GM13977 (cell line): ENCODE results near the gene IZUMO4.

Source experiments
- DNase-seq: peaks from one replicate; pipeline ENCODE4 v3.0.0; 2012; ENCODE audit warnings: low spot score
- CTCF ChIP-seq: IDR thresholded peaks from 2 replicates; pipeline ENCODE4 v1.5.1; 2012; ENCODE audit warnings: mild to moderate bottlenecking, control low read depth; ENCODE audit not compliant: insufficient read depth; ENCODE audit errors: extremely low read depth, missing control alignments
- in situ Hi-C: fragments of 300-500 bp; cut with MboI; formaldehyde crosslinking; loops from one replicate; pipeline ENCODE4 v1.12.0; 2022; ENCODE audit warnings: low sequenced_read_pairs, low pct_unique_long_range_greater_than_20kb, mixed read lengths, inconsistent platforms; ENCODE audit not compliant: unreplicated experiment

IZUMO4 gene

GRCh38 chr19:2132731-2133490 lies 36.2 kb downstream of the IZUMO4 start:
- TF ChIP-seq CTCF = no peak
- in situ Hi-C loops = no loop called here

GRCh38 chr19:2135474-2136402 lies 39.0 kb downstream of the IZUMO4 start:
- no peak for TF ChIP-seq CTCF
- in situ Hi-C loops = no loop called here
- DNase-seq = no peak

More at GRCh38 chr19:2132731-2133490, 36.2 kb downstream of the IZUMO4 start:
- no peak for DNase-seq

GRCh38 chr19:2136796-2137195 lies 40.1 kb downstream of the IZUMO4 start:
- DNase-seq = no peak
- no peak for TF ChIP-seq CTCF
- in situ Hi-C loops = no loop called here

- no peak for DNase-seq
- in situ Hi-C loops = no loop called here
- no peak for TF ChIP-seq CTCF
Measured at GRCh38 chr19:2138061-2138728, 41.5 kb downstream of the IZUMO4 start.

- no peak for DNase-seq
- in situ Hi-C loops = no loop called here
Measured at GRCh38 chr19:2139385-2140137, 42.8 kb downstream of the IZUMO4 start.

More at GRCh38 chr19:2139385-2140137, 42.8 kb downstream of the IZUMO4 start:
- no peak for TF ChIP-seq CTCF
